ENCODE data around the gene TRABD.
"Not testable (repeated sequence)": the region's sequence is repeated elsewhere in the genome, so short reads cannot be mapped to it uniquely, and the experiment has no call there.

Gene TRABD

GRCh38 chr22:50203288-50203687 lies 17.6 kb downstream of the TRABD start:
- DNase-seq (ENCODE audit: extremely low spot score) = no peak
- ChIA-PET POLR2A (no interaction called here), CTCF (no interaction called here)
- no peak for TF ChIP-seq L3MBTL2 (conservative IDR thresholded peaks at IDR 0.05)
- no peak for TF ChIP-seq SUZ12 (IDR thresholded peaks at IDR 0.05)

DNA sequence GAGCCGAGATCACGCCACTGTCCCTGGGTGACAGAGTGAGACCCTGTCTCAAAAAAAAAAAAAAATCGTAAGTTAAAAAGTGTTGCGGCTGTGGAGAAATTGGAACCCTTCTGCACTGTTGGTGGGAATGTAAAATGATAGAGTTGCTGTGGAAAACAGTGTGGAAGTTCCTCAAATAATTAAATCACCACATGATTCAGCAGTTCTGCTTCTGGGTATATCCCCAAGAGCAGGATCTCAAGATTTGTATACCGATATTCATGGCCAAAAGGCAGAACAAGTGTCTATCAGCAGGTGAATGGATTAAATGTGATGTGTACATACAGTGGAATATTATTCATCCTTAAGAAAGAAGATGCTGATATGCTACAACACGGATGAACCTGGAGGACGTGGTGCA lies 18.9 kb downstream of the TRABD start:
- no peak for TF ChIP-seq L3MBTL2 (conservative IDR thresholded peaks at IDR 0.05)
- no peak for TF ChIP-seq SUZ12 (IDR thresholded peaks at IDR 0.05)
- TF ChIP-seq ZNF384 (IDR thresholded peaks at IDR 0.05) = no peak
- TF ChIP-seq ARNT (IDR thresholded peaks at IDR 0.05) = no peak
- ChIA-PET CTCF (no interaction called here), POLR2A (no interaction called here)
- no peak for DNase-seq (ENCODE audit: extremely low spot score)

GRCh38 chr22:50204998-50205397 lies 19.3 kb downstream of the TRABD start:
- POLR2A ChIA-PET; DNase-seq (ENCODE audit: extremely low spot score): not testable (repeated sequence)
- CTCF ChIA-PET = interaction anchor here (0.6 kb wide), 1 partner anchor 61 kb away, joined by 3 read pairs; no protein-coding TSS in a partner anchor

GRCh38 chr22:50205781-50206569 lies 20.3 kb downstream of the TRABD start:
- CTCF ChIA-PET = interaction anchor here (0.6 to 1.2 kb wide), 3 partner anchors 22 to 62 kb away, joined by 3 read pairs; no protein-coding TSS in a partner anchor
- no peak for TF ChIP-seq SUZ12 (IDR thresholded peaks at IDR 0.05)
- no peak for TF ChIP-seq BHLHE40 (IDR thresholded peaks at IDR 0.05; ENCODE audit: borderline replicate concordance)
- no peak for TF ChIP-seq ZNF384 (IDR thresholded peaks at IDR 0.05)
- no peak for TF ChIP-seq FOXM1 (IDR thresholded peaks at IDR 0.05; ENCODE audit: borderline replicate concordance)
- TF ChIP-seq HDGF (IDR thresholded peaks at IDR 0.05; ENCODE audit: borderline replicate concordance) = no peak
- TF ChIP-seq LEF1 (IDR thresholded peaks at IDR 0.05; ENCODE audit: borderline replicate concordance) = no peak
- TF ChIP-seq PKNOX1 (IDR thresholded peaks at IDR 0.05) = no peak
- no peak for TF ChIP-seq FOXA1 (IDR thresholded peaks at IDR 0.05)
- no peak for TF ChIP-seq ELF4 (IDR thresholded peaks at IDR 0.05)
- no peak for TF ChIP-seq ARNT (IDR thresholded peaks at IDR 0.05)
- POLR2A ChIA-PET = no interaction called here
- DNase-seq (ENCODE audit: extremely low spot score) = no peak

- POLR2A ChIA-PET = no interaction called here
Measured at GRCh38 chr22:50206599-50206998, 20.9 kb downstream of the TRABD start.

GRCh38 chr22:50207383-50208140 lies 21.8 kb downstream of the TRABD start:
- DNase-seq (ENCODE audit: extremely low spot score) = no peak
- CTCF ChIA-PET = no interaction called here
- TF ChIP-seq TARDBP (IDR thresholded peaks at IDR 0.05) (no peak), PKNOX1 (IDR thresholded peaks at IDR 0.05) (no peak), SP1 (IDR thresholded peaks at IDR 0.05) (no peak), HDGF (IDR thresholded peaks at IDR 0.05; ENCODE audit: borderline replicate concordance) (no peak), FOXM1 (IDR thresholded peaks at IDR 0.05; ENCODE audit: borderline replicate concordance) (no peak), NFRKB (IDR thresholded peaks at IDR 0.05) (no peak), SUZ12 (IDR thresholded peaks at IDR 0.05) (no peak), FOXA1 (IDR thresholded peaks at IDR 0.05) (no peak), ELF4 (IDR thresholded peaks at IDR 0.05) (no peak), FOXK2 (IDR thresholded peaks at IDR 0.05) (no peak), CTBP1 (IDR thresholded peaks at IDR 0.05; ENCODE audit: borderline replicate concordance) (no peak), ARNT (IDR thresholded peaks at IDR 0.05) (no peak)
- POLR2A ChIA-PET = interaction anchor here (1.7 kb wide), 1 partner anchor 58 kb away, joined by 4 read pairs; no protein-coding TSS in a partner anchor

More at GRCh38 chr22:50206599-50206998, 20.9 kb downstream of the TRABD start:
- DNase-seq (ENCODE audit: extremely low spot score) = peak; percentile 64
- CTCF ChIA-PET = interaction anchor here (0.6 to 1.2 kb wide), 3 partner anchors 22 to 121 kb away, joined by 3 to 4 read pairs (median 3); partner anchors contain the start of gene MLC1
- TF ChIP-seq L3MBTL2 (conservative IDR thresholded peaks at IDR 0.05) (peak; percentile 44; the same call in 1 of the 2 replicates), PKNOX1 (IDR thresholded peaks at IDR 0.05) (no peak)

DNA sequence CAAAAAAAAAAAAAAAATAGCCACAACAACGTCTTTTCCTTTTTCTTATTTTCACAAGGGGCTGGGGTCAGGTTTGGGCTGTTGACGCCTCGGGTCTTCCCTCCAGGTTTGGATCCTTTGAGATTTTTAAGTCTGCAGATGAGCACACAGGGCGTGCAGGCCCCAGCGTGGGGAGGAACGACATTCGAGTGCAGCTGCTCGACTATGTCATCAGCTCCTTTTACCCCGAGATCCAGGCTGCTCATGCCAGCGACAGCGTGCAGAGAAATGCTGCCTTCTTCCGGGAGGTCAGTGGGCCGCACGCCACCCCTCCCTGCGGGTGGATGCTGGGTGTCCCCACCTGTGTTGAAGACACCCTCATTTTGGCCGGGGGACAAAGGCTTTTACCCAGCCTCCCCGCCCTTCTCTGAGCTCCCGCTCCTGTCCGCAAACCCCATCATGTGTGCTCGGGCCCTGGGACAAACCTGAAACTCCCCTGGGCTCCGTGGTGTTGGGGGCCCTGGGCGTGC lies 22.8 kb downstream of the TRABD start:
- ChIA-PET CTCF (interaction anchor here (0.7 to 1.6 kb wide), 2 partner anchors 60 to 108 kb away, joined by 4 to 5 read pairs; no protein-coding TSS in a partner anchor), POLR2A (interaction anchor here (1.0 to 1.7 kb wide), 2 partner anchors 18 to 59 kb away, joined by 3 to 4 read pairs; no protein-coding TSS in a partner anchor)
- DNase-seq (ENCODE audit: extremely low spot score) = no peak
- TF ChIP-seq HDGF (IDR thresholded peaks at IDR 0.05; ENCODE audit: borderline replicate concordance) (no peak), L3MBTL2 (conservative IDR thresholded peaks at IDR 0.05) (no peak), FOXM1 (IDR thresholded peaks at IDR 0.05; ENCODE audit: borderline replicate concordance) (no peak), NFRKB (IDR thresholded peaks at IDR 0.05) (no peak), TARDBP (IDR thresholded peaks at IDR 0.05) (no peak), FOXK2 (IDR thresholded peaks at IDR 0.05) (no peak), PKNOX1 (IDR thresholded peaks at IDR 0.05) (no peak)
